GM13977 (cell line): ENCODE measurements around the gene HSPD1.

Experiments
- DNase-seq: peaks from one replicate; pipeline ENCODE4 v3.0.0; 2012; ENCODE audit warnings: low spot score
- in situ Hi-C: fragments of 300-500 bp; cut with MboI; formaldehyde crosslinking; loops from one replicate; pipeline ENCODE4 v1.12.0; 2022; ENCODE audit warnings: low sequenced_read_pairs, low pct_unique_long_range_greater_than_20kb, mixed read lengths, inconsistent platforms; ENCODE audit not compliant: unreplicated experiment
- TF ChIP-seq, protein P1 (sequence below): IDR thresholded peaks from 2 replicates; pipeline ENCODE4 v1.5.1; 2012; ENCODE audit warnings: mild to moderate bottlenecking, control low read depth; ENCODE audit not compliant: insufficient read depth; ENCODE audit errors: extremely low read depth, missing control alignments

Gene HSPD1

DNA sequence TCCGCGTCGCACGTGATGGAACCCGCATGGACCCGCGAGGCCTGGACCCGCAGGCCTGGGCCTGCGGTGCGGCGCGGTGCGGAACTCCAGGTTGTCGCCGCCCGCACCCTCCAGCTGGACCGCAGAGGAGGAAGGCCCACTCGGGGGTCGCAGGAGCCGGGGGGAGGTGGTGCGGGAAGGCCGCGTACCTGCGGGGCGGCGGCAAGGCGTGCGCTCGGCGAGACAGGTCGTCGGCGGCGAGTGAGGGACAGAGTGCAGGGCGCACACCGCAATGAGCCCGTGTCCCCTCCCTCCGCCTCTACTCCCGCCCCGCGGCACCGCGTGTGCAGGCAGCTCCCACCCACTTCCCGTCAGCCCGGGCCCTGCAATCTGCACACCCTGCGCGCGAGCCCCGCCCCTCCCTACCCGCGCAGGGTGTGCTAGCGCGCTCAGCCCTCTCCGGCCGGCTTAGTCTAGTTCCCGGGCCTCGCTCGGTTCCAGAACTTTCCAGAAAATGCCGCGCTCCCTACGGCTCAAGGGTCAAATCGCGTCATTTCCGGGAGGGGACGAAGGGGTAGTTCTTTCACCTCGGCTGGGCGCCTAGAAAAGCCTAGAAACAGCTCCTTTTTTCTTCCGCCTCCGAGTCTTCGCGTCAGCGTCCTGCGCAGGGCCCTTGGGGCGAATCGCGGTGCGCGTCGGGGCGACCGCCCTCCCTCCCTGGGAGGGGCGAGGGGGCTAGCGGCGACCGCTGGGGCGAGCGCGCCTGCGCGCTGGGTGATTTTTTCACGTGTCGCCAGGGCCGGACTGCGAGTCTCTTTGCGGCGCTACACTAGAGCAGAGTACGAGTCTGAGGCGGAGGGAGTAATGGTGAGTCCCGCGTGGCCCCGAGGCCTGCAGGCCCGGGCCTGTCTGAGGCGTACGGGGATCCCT is at the start of gene HSPD1, which contains the start of gene HSPE1:
Gene HSPD1 (minus strand): TSS at position 247 of the 909 bp plus-strand sequence. CDS start 992 bp downstream, outside the sequence.
Gene HSPE1 (plus strand): TSS at position 786 of the 909 bp plus-strand sequence. CDS start 58 bp downstream, at position 844.
- in situ Hi-C loops = no loop called here
- TF ChIP-seq, protein P1, sequence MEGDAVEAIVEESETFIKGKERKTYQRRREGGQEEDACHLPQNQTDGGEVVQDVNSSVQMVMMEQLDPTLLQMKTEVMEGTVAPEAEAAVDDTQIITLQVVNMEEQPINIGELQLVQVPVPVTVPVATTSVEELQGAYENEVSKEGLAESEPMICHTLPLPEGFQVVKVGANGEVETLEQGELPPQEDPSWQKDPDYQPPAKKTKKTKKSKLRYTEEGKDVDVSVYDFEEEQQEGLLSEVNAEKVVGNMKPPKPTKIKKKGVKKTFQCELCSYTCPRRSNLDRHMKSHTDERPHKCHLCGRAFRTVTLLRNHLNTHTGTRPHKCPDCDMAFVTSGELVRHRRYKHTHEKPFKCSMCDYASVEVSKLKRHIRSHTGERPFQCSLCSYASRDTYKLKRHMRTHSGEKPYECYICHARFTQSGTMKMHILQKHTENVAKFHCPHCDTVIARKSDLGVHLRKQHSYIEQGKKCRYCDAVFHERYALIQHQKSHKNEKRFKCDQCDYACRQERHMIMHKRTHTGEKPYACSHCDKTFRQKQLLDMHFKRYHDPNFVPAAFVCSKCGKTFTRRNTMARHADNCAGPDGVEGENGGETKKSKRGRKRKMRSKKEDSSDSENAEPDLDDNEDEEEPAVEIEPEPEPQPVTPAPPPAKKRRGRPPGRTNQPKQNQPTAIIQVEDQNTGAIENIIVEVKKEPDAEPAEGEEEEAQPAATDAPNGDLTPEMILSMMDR = peak; percentile 85
- DNase-seq = peak; percentile 97

DNA sequence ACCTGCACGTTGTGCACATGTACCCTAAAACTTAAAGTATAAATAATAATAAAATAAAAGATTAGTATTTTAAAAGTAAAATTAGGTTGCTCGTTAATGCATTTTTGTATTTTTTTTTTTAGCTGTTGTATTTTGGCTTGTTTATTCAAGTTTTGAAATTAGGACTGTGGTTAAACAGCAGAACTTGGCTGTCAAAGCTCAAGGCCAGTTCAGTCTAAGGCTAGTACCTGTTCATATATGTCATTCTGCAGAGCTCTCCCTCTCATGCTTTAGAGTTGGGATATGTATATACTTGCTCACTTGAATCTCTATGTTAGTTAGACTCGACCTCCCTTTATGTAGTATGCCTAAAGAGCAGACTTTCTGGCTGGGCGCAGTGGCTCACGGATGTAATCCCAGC is 48.9 kb upstream of the HSPD1 start:
- no peak for DNase-seq
- in situ Hi-C loops = no loop called here
- TF ChIP-seq, protein P1 = no peak

DNA sequence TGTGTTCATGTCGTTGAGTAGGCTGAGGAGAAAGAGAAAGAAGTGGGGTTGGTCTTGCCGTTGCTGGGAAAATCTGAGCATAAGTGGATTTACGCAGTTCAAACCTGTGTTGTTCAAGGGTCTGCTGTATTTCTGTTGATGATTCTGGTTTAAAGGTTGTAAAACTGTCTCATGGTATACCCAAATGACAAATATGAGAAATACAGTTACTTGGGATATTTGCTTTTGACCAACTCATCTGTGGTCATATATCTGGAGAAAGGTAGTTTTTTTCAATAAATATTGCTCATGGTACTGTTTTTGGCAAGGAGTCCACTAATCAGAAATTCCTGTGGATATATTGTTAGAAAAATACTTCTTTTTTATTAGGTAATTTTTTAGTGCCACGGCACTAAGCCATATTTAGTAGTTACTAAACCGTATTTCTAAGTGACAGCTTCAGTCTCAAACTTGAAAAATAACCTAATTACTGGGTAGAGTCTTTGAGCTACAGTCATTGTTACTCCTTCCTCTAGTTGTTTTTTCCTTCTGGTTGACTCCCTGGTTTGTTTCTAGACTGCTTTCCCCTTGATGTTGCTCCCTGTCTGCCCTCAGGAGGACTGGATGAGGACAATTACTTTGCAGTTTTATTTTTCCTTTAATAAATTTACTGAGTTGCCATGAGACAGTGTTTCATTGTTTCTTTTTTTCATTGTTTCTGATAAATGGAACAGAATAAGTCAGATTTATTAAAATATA is 47.7 kb upstream of the HSPD1 start:
- TF ChIP-seq, protein P1 = no peak
- in situ Hi-C loops = no loop called here
- no peak for DNase-seq

DNA sequence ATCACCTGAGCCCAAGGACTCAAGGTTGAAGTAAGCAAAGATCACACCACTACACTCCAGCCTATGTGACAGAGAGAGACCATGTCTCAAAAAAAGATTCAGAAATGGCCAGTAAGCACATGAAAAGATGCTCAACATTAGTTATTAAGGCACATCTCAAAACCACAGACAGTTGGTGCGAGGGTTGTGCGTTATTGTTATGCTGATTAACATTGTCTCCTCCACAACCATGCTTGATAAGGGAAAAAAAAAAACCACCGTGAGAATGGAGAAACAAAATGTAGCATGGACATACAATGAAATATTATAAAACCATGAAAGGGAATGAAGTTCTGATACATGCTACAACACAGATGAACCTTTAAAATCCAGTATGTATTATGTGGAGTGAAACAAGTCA is 43.6 kb upstream of the HSPD1 start:
- TF ChIP-seq, protein P1 = no peak
- in situ Hi-C loops = no loop called here
- no peak for DNase-seq

DNA sequence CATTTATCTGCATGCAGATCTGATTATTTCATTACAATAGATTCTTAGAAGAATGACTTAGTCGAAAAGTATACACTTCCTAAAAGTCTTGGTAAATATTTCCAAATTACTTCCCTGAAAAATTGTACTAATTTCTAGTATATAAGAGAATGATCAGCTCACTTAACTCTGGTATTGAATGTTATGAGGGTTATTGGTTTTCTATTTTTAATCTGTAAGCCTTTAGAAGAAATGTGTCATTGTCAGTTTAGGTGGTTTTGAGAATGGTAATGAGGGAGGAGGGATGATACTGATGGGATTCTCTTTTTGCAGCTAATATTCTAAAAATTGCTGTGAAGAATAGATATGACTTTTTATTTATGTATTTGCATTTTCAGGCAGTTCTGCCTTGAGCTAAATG is 40.1 kb upstream of the HSPD1 start:
- in situ Hi-C loops = no loop called here
- TF ChIP-seq, protein P1 = no peak
- no peak for DNase-seq

DNA sequence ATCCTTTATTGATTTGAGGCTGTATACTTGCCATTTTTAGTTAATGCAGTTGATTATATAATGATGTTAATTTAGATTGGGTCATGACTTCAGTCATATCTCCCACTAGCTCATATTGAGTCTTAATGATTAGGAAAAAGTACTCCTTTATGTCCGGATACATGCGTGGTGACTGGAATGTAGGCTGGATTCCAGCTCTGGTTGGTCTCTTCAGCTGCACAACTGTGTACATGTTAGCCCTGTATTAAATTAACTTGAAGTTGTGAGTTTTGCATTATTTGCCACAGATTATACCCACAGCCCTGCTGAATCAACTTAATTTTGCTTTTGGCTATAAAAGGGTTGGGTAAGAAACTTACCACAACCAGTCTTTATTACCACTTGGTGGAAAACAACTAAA is 38.8 kb upstream of the HSPD1 start:
- in situ Hi-C loops = no loop called here
- DNase-seq = no peak
- TF ChIP-seq, protein P1 = no peak
